Measurements from ENCODE around the gene VAV2.

Gene VAV2

GRCh38 chr9:133895335-133895734, 96.8 kb downstream of the VAV2 start:
- no peak for DNase-seq (ENCODE audit: low read depth)
- H3K4me3 ChIP-seq (ENCODE audit: low read depth, low read length), result no peak overlapping the region
- no peak for TF ChIP-seq CTCF (IDR thresholded peaks at IDR 0.05; ENCODE audit: low read depth, low read length, missing control alignments)

- no peak overlapping the region for H3K4me3 ChIP-seq (ENCODE audit: low read depth, low read length)
- no peak for DNase-seq (ENCODE audit: low read depth)
- no peak for TF ChIP-seq CTCF (IDR thresholded peaks at IDR 0.05; ENCODE audit: low read depth, low read length, missing control alignments)
Observed at GRCh38 chr9:133894377-133895321, 97.5 kb downstream of the VAV2 start.

- no peak for TF ChIP-seq CTCF (IDR thresholded peaks at IDR 0.05; ENCODE audit: low read depth, low read length, missing control alignments)
- H3K4me3 ChIP-seq (ENCODE audit: low read depth, low read length), result no peak overlapping the region
- no peak for DNase-seq (ENCODE audit: low read depth)
Observed at GRCh38 chr9:133893191-133893994, 98.7 kb downstream of the VAV2 start.

GRCh38 chr9:133892193-133892920, 99.8 kb downstream of the VAV2 start:
- no peak for DNase-seq (ENCODE audit: low read depth)
- no peak for TF ChIP-seq CTCF (IDR thresholded peaks at IDR 0.05; ENCODE audit: low read depth, low read length, missing control alignments)

GRCh38 chr9:133891741-133892140, 100.4 kb downstream of the VAV2 start:
- no peak overlapping the region for H3K4me3 ChIP-seq (ENCODE audit: low read depth, low read length)
- no peak for TF ChIP-seq CTCF (IDR thresholded peaks at IDR 0.05; ENCODE audit: low read depth, low read length, missing control alignments)
- DNase-seq (ENCODE audit: low read depth), result no peak

More at GRCh38 chr9:133892193-133892920, 99.8 kb downstream of the VAV2 start:
- H3K4me3 ChIP-seq (ENCODE audit: low read depth, low read length), result no peak overlapping the region

- no peak for TF ChIP-seq CTCF (IDR thresholded peaks at IDR 0.05; ENCODE audit: low read depth, low read length, missing control alignments)
- no peak overlapping the region for H3K4me3 ChIP-seq (ENCODE audit: low read depth, low read length)
- DNase-seq (ENCODE audit: low read depth), result no peak
Observed at GRCh38 chr9:133890583-133890982, 101.5 kb downstream of the VAV2 start.
